ENCODE measurements around the gene PIAS4. TPM values are rescaled to one million over a fixed set of nuclear protein-coding genes. Genes with fewer than 3 reads are reported as not detected.

The PIAS4 gene, protein sequence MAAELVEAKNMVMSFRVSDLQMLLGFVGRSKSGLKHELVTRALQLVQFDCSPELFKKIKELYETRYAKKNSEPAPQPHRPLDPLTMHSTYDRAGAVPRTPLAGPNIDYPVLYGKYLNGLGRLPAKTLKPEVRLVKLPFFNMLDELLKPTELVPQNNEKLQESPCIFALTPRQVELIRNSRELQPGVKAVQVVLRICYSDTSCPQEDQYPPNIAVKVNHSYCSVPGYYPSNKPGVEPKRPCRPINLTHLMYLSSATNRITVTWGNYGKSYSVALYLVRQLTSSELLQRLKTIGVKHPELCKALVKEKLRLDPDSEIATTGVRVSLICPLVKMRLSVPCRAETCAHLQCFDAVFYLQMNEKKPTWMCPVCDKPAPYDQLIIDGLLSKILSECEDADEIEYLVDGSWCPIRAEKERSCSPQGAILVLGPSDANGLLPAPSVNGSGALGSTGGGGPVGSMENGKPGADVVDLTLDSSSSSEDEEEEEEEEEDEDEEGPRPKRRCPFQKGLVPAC
- total RNA-seq (ENCODE audit: low replicate concordance), result 21.5 and 23.8 TPM in 2 replicates

DNA sequence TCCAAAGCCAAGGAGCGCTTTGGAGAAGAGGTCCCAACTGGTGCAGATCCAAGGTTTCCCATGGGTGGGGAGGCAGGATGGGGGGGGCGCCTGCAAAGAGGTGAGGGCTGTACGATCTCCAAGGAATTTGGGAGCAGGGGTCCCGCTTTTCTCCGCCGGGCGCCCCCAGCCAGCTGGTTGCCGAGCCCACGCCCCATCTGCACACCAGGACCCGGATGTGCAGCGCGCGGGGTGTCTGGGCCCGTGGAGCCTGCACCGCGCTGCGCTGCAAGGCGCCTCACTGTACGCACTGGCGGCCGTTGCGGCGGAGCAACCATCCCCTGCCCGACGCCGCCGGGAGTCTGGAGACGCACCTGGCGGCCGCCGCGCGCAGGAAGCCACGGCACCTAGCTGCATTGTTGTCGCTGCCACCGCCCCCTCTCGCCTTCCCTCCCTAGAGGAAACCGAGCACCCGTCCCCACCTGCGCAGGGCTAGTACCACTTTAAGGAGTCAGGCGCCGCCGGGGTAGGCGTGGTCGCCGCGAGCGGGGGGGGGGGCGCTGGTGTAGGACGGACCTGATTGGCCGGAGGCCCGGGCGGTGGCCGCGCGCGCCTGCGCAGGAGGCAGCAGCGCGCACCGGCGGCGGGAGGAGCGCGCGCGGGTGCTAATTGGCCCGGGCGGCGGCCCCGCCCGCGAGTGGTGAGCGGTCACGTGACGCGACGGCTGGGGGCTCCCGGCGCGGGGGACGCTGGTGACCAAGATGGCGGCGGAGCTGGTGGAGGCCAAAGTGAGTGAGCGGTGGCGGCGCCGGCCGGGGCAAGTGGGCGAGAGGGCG is at the start of gene PIAS4:
Gene PIAS4 (plus strand): TSS at position 716 of the 815 bp plus-strand sequence. CDS start 25 bp downstream, at position 741.
- peak; percentile 87 for DNase-seq (ENCODE audit: low read depth)
- TF ChIP-seq, protein P1, sequence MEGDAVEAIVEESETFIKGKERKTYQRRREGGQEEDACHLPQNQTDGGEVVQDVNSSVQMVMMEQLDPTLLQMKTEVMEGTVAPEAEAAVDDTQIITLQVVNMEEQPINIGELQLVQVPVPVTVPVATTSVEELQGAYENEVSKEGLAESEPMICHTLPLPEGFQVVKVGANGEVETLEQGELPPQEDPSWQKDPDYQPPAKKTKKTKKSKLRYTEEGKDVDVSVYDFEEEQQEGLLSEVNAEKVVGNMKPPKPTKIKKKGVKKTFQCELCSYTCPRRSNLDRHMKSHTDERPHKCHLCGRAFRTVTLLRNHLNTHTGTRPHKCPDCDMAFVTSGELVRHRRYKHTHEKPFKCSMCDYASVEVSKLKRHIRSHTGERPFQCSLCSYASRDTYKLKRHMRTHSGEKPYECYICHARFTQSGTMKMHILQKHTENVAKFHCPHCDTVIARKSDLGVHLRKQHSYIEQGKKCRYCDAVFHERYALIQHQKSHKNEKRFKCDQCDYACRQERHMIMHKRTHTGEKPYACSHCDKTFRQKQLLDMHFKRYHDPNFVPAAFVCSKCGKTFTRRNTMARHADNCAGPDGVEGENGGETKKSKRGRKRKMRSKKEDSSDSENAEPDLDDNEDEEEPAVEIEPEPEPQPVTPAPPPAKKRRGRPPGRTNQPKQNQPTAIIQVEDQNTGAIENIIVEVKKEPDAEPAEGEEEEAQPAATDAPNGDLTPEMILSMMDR (IDR thresholded peaks at IDR 0.05; ENCODE audit: insufficient read depth, low read length), result no peak
- peak within 1 kb of the TSS; percentile 92 for H3K4me3 ChIP-seq (ENCODE audit: low read depth, low read length)

DNA sequence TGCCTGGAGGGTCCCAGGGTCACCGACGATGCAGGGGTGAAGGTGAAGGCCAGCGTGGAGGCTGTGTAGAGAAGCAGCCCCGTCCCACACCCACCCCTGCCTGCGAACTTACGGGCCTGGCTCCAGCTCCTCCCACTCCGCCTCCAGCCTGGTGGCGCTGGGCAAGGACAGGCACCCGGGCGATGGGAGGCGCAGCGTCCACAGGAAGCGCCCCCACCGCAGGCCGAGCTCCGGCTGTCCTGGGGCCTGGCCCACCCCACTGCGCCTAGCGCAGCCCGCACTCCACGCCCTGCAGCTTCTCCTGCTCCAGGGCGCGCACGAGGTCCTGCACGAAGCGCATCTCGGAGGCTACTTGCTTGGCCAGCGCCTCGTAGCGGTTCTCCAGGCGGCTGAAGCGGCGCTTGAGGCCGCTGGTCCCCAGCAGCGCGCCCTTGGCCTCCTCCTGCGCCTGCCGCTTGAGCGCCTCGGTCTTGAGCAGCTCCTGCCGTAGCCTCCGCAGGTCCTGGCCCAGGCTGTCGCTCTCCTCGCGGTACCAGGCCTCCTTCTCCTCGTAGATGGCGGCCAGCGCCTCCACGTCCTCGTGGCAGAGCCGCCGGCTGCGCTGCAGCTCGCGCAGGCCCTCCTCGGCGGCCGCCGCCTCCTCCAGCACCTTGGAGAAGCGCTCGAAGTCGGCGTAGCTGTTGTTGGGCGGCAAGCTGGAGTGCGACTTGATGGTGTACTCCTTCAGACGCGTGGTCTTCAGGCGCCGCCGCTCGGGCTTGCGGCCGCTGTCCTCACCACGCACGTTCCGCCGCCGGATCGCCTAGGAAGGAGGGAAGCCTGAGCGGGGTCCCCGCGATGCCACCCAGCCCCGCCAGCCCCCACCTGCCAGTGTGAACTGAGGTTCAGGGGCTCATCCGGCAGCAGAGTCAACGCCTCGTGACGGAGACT is 48.4 kb upstream of the PIAS4 start:
- TF ChIP-seq, protein P1 (IDR thresholded peaks at IDR 0.05; ENCODE audit: insufficient read depth, low read length), result no peak

DNA sequence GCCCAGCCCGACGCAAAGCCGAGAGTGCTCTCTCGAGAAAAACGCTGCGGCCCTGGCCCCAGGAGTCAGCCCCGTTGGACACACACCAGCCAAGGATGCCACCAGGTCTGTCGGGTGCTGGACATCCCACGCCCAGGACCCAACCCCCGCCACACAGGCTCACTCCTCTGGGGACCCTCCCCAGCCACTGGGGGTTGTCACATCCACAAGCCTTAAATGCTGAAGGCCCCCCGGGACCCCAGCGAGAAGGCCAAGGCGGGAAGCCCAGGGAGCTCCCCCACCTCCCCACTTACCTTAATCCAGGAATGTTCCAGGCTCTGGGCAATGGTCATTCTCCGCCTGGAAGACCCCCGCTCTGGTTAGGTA is 47.8 kb upstream of the PIAS4 start:
- TF ChIP-seq, protein P1 (IDR thresholded peaks at IDR 0.05; ENCODE audit: insufficient read depth, low read length), result no peak
- no peak for DNase-seq (ENCODE audit: low read depth)
- H3K4me3 ChIP-seq (ENCODE audit: low read depth, low read length), result no peak overlapping the region

More for the DNA sequence above, 48.4 kb upstream of the PIAS4 start:
- no peak overlapping the region for H3K4me3 ChIP-seq (ENCODE audit: low read depth, low read length)
- no peak for DNase-seq (ENCODE audit: low read depth)

DNA sequence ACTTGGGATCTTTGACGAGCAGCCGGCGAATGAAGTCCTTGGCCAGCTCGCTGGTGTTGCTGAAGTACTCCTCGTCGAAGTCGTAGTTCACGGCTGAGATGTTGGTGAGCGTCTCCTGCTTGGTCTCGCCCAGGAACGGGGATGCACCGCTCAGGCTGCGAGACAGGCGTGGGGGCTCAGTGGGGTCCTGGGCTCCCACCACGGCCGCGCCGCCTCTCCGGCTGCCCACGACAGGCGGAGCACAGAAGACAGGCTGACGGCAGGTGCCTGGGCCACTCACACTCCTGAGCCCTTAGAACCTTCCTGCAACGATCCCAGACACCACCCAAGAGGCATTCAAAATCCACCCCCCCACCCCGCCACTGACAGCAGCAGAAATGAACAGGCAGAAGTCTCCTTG is 46.5 kb upstream of the PIAS4 start:
- TF ChIP-seq, protein P1 (IDR thresholded peaks at IDR 0.05; ENCODE audit: insufficient read depth, low read length), result no peak
- H3K4me3 ChIP-seq (ENCODE audit: low read depth, low read length), result no peak overlapping the region

DNA sequence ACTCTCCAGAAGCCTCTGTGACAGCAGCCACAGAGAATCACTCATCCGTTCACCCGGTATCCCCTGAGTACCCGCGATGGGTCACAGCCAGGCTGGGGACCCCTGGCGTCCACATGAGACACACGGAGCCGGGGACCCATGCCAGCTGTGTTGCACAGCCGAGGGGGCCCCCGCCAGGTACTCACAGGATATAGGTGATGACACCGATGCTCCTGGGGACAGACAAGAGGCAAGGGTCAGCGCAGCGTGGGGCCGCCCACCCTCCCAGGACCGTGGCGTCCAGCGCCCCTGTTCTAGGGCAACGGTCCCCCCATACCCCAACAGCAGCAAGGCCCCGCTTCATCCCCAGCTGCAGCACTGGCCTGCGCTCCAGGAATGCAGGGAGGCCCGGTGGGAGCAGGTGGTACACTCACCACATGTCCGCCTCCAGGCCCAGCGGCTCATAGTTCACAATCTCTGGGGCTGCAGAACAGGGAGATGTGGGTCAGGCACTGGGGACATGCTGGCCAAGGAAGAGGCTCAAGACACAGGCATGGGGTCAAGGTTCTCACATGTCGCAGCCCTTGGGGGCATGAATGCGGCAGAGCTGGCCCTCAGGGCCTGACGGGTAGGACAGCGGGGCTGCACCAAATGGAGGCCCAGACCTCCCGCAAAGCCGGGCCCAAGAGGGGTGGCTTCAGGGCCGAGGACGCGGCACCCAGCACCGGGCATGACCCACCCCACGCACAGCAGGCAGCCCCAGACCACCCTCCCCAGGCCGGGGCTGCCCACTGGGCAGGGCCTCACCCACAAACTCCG is 43.9 kb upstream of the PIAS4 start:
- no peak overlapping the region for H3K4me3 ChIP-seq (ENCODE audit: low read depth, low read length)
- TF ChIP-seq, protein P1 (IDR thresholded peaks at IDR 0.05; ENCODE audit: insufficient read depth, low read length), result no peak
- DNase-seq (ENCODE audit: low read depth), result no peak

More for the DNA sequence above, 46.5 kb upstream of the PIAS4 start:
- DNase-seq (ENCODE audit: low read depth), result no peak
